Retinal pigment epithelial cell (primary cell): ENCODE results near the gene SAPCD2.

Source experiments
- DNase-seq: peaks from one replicate; pipeline ENCODE4 v3.0.0-alpha.2; 2010; ENCODE audit warnings: low read depth
- H3K4me3 ChIP-seq: 2 replicates; pipeline ENCODE4 v1.5.1; 2011; ENCODE audit warnings: mild to moderate bottlenecking, low read length, control low read depth, moderate library complexity
- CTCF ChIP-seq: conservative IDR thresholded peaks from 2 replicates; pipeline ENCODE4 v1.5.1; 2011; ENCODE audit warnings: low read depth, low read length, control low read depth, inconsistent platforms

SAPCD2 gene

GRCh38 chr9:137048655-137049543, 21.5 kb downstream of the SAPCD2 start:
- DNase-seq = no peak
- H3K4me3 ChIP-seq = no peak overlapping the region

GRCh38 chr9:137046088-137046787, 24.1 kb downstream of the SAPCD2 start, which contains the start of gene NPDC1:
TSS of gene NPDC1 (minus strand) at chr9:137046177. CDS start at chr9:137045989, 188 bp downstream.
- peak within 1 kb of the TSS; percentile 62 for H3K4me3 ChIP-seq
- DNase-seq = no peak
- TF ChIP-seq CTCF = peak; percentile 90

More at GRCh38 chr9:137048655-137049543, 21.5 kb downstream of the SAPCD2 start:
- TF ChIP-seq CTCF = no peak

- peak overlapping the region; percentile 62 for H3K4me3 ChIP-seq
- TF ChIP-seq CTCF = no peak
- DNase-seq = no peak
Observed at GRCh38 chr9:137045294-137046087, 24.9 kb downstream of the SAPCD2 start.

GRCh38 chr9:137044502-137045177, 25.7 kb downstream of the SAPCD2 start:
- DNase-seq = no peak
- H3K4me3 ChIP-seq = peak overlapping the region; percentile 47
- TF ChIP-seq CTCF = no peak

GRCh38 chr9:137044037-137044436, 26.3 kb downstream of the SAPCD2 start:
- no peak for DNase-seq
- TF ChIP-seq CTCF = no peak
- no peak overlapping the region for H3K4me3 ChIP-seq

- no peak overlapping the region for H3K4me3 ChIP-seq
- no peak for TF ChIP-seq CTCF
- no peak for DNase-seq
Observed at GRCh38 chr9:137042751-137043727, 27.3 kb downstream of the SAPCD2 start.
